ENCODE measurements around the gene EDA.

DNA sequence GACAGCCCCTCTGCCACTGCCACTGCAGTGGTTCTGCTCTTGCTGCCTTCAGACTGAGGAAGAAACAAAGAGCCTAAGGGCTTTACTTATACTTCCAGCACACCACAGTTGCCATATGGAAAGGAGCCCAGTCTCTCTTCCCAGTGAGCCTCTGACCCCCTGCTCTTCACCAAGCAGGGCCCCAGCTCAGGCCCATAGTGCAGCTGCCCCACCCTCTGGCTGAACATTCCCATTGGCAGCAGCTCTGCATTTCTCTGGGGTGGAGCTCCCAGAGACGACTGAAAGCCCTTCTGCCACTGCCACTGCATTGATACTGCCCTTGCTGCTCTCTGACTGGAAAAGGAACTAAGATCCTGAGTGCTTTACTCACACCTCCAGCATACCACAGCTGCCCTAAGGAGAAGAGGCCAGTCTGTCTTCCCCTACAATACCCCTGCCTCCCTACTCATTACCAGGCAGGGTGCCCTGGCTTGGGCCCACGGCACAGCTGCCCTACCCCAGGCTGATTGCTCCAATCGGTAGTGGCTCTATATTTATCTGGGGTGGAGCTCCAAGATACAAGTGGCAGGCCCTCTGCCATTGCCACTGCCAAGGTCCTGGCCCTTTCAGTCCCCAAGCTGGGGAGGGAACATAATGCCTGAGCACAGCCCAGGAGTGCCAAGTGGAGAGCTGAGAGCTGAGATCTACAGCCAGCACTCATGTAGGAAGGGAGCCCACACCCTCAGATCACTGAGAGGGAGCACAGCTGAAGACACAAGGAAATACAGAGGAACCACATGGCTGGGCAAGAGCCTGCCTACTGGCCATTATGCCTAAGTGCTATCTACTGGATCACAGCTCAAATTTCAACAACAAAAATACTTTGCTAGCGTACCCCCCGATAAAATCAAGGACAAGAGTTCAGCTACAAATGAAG lies 397.8 kb downstream of the EDA start:
- TF ChIP-seq CTCF (IDR thresholded peaks at IDR 0.05), result no peak
- no peak for TF ChIP-seq POLR2A (IDR thresholded peaks at IDR 0.05)

Measured in uterus (tissue), 2 donors.